ENCODE results near the gene FAM98B. TPM values are rescaled to one million over a fixed set of nuclear protein-coding genes. Genes with fewer than 3 reads are reported as not detected.
"Not testable (repeated sequence)": the region's sequence is repeated elsewhere in the genome, so short reads cannot be mapped to it uniquely, and the experiment has no call there.

Gene FAM98B
- total and polyA plus RNA-seq, 4 donors: 7.4 to 61.9 (median 48.4) TPM

DNA sequence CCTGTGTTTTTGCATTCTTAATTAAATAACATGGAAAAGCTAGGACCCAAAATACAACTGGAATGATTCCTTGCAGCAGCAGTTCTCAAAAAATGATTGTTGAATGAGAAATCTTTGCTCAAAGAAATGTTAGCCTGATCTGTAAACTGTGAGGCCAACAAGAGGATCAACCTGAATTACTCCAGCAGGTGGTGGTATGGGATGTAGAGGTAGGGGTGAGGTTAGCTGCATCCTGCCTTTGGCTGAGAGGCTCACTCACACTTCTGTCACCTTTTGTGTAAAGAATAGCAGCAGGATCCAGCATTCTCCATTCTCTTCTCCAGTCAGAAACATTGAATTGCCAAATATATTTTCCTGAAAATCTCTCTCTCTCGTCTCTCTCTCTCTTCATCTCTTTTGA is 26.5 kb upstream of the FAM98B start:
- Histone ChIP-seq H3K27me3 (ENCODE audit: control insufficient read depth, insufficient read depth, low read length) (no peaks in the 10 kb centered on the region), H3K9me3 (ENCODE audit: control insufficient read depth, insufficient read depth, low read length) (no peaks in the 10 kb centered on the region), H3K27ac (ENCODE audit: low read depth, low read length) (no peak overlapping the region), H3K36me3 (ENCODE audit: control insufficient read depth, insufficient read depth, low read length) (no peaks in the 10 kb centered on the region), H3K4me1 (ENCODE audit: control insufficient read depth, insufficient read depth, low read length) (no peaks in the 10 kb centered on the region), H3K4me3 (ENCODE audit: low read depth, low read length) (no peak overlapping the region)
- WGBS (ENCODE audit: insufficient coverage): 100% methylated on average over 1 of the region's 1 CpG
- no peak for DNase-seq (ENCODE audit: low read depth in 4 of 6, low spot score in 6 of 6)

DNA sequence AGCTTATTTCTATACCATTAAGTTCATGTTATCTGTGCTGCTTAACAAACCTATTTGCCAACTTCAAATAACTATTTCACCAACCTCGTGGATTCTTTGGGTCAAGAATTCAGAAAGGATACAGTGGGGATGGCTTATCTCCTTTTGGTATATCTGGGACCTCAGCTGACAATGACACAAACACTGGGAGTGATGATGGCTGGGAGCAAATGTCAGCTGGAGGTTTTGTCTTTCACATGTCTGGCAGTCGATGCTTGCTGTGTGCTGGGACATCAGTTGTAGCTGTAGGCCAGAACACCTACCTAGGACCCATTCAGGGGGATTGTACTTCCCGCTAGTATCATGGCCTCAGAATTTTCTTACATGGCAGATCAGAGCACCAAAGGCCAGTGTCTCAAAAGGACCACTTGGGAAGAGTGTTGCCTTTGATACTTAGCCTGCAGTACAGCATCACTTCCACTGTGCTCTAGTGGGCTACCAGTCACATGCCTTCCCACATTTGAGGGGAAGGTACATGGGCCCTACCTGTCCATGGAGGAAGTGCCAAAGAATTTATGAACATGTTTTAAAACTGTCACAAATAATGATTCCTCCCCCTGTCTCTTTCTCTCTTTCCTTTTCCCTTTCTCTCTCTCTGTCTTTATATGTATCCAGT is 23.7 kb upstream of the FAM98B start:
- Histone ChIP-seq H3K9me3 (ENCODE audit: control insufficient read depth, insufficient read depth, low read length) (no peaks in the 10 kb centered on the region), H3K4me3 (ENCODE audit: low read depth, low read length) (no peak overlapping the region), H3K36me3 (ENCODE audit: control insufficient read depth, insufficient read depth, low read length) (no peaks in the 10 kb centered on the region), H3K4me1 (ENCODE audit: control insufficient read depth, insufficient read depth, low read length) (no peaks in the 10 kb centered on the region), H3K27ac (ENCODE audit: low read depth, low read length) (no peak overlapping the region), H3K27me3 (ENCODE audit: control insufficient read depth, insufficient read depth, low read length) (no peaks in the 10 kb centered on the region)
- WGBS (ENCODE audit: insufficient coverage): 80% methylated on average over 2 of the region's 3 CpGs
- DNase-seq (ENCODE audit: low read depth in 4 of 6, low spot score in 6 of 6): no peak

DNA sequence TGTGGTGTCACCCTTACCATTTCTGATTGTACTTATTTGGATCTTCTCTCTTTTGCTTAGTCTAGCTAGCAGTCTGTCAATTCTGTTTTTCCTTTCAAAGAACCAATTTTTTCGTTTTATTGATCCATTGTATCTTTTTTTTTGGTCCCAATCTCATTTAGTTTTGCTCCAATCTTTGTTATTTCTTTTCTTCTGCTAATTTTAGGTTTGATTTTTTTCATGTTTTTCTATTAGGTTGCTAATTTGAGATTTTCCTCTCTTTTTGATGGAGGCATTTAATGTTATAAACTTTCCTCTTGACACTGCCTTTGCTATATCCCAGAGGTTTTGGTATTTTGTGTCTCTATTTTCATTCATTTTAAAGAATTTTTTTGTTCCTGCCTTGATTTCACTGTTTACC is 16.9 kb upstream of the FAM98B start:
- no peak overlapping the region for H3K27ac ChIP-seq (ENCODE audit: low read depth, low read length)
- H3K9me3 ChIP-seq (ENCODE audit: control insufficient read depth, insufficient read depth, low read length): no peaks in the 10 kb centered on the region
- no peak for DNase-seq (ENCODE audit: low read depth in 4 of 6, low spot score in 6 of 6)
- H3K4me1 ChIP-seq (ENCODE audit: control insufficient read depth, insufficient read depth, low read length): peaks cover 4% of the 10 kb centered on the region
- WGBS (ENCODE audit: insufficient coverage): no CpG with 5 or more reads among the region's 1 CpG
- H3K36me3 ChIP-seq (ENCODE audit: control insufficient read depth, insufficient read depth, low read length): no peaks in the 10 kb centered on the region
- H3K27me3 ChIP-seq (ENCODE audit: control insufficient read depth, insufficient read depth, low read length): no peaks in the 10 kb centered on the region
- H3K4me3 ChIP-seq (ENCODE audit: low read depth, low read length): no peak overlapping the region

DNA sequence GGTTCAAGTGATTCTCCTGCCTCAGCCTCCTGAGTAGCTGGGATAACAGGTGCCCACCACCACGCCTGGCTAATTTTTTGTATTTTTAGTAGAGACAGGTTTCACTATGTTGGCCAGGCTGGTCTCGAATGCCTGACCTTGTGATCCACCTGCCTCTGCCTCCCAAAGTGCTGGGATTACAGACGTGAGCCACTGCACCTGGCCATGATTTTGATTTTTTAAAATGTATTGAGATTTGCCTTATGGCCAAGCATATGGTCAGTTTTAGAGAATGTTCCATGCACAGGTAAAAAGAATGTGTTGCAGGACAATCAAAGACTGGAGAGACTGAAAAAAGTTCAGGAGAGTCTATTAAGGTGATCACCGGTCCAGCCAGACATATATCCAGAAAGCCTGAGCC is 16.3 kb upstream of the FAM98B start:
- not testable (repeated sequence) for DNase-seq (ENCODE audit: low read depth in 4 of 6, low spot score in 6 of 6); H3K4me3 ChIP-seq (ENCODE audit: low read depth, low read length); H3K27me3 ChIP-seq (ENCODE audit: control insufficient read depth, insufficient read depth, low read length); H3K9me3 ChIP-seq (ENCODE audit: control insufficient read depth, insufficient read depth, low read length); H3K27ac ChIP-seq (ENCODE audit: low read depth, low read length); H3K36me3 ChIP-seq (ENCODE audit: control insufficient read depth, insufficient read depth, low read length); H3K4me1 ChIP-seq (ENCODE audit: control insufficient read depth, insufficient read depth, low read length)
- 90% methylated on average over 3 of the region's 4 CpGs for whole genome bisulfite sequencing (ENCODE audit: insufficient coverage)

DNA sequence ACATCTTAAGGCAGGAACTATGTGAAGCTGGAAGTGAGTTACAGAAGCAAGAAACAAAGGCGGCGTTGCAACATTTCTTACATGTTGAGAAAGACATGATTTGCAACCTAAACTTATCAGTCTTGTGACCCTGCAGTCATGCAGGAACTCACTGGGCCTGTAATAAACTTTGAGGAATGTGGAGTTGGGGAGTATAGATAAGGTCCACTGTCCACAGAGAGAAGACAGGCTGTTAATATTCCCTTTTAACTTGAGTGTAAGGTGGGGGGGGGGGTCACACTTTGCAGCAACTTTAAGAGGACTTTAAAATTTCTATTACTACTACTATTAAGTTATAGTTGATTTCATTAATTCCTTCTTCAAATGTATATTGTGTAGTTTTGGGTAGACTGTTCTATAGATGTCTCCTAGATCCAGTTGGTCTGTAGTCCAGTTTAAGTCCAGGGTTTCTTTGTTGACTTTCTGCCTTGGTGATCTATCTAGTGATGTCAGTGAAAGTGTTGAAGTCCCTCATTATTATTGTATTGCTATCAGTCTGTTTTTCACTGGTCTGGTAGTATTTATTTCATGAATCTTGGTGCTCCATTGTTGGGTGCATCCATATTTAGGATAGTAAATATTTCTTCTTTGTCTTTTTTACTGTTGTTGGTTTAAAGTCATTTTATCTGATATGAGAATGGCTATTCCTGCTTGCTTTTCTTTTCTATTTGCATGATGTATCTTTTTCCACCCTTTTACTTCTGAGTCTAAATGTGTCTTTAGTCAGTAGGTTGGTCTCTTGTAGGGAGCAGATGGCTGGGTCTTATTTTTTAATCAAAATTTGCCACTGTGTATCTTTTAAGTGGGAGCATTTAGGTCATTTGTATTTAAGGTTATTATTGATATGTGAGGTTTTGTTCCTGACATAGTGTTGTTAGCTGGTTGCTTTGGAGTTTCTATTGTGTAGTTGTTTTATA is 15.6 kb upstream of the FAM98B start:
- Histone ChIP-seq H3K36me3 (ENCODE audit: control insufficient read depth, insufficient read depth, low read length) (no peaks in the 10 kb centered on the region), H3K27me3 (ENCODE audit: control insufficient read depth, insufficient read depth, low read length) (no peaks in the 10 kb centered on the region), H3K27ac (ENCODE audit: low read depth, low read length) (no peak overlapping the region), H3K9me3 (ENCODE audit: control insufficient read depth, insufficient read depth, low read length) (no peaks in the 10 kb centered on the region), H3K4me3 (ENCODE audit: low read depth, low read length) (no peak overlapping the region), H3K4me1 (ENCODE audit: control insufficient read depth, insufficient read depth, low read length) (peaks cover 4% of the 10 kb centered on the region)
- no CpG with 5 or more reads among the region's 2 CpGs for WGBS (ENCODE audit: insufficient coverage)
- no peak for DNase-seq (ENCODE audit: low read depth in 4 of 6, low spot score in 6 of 6)

DNA sequence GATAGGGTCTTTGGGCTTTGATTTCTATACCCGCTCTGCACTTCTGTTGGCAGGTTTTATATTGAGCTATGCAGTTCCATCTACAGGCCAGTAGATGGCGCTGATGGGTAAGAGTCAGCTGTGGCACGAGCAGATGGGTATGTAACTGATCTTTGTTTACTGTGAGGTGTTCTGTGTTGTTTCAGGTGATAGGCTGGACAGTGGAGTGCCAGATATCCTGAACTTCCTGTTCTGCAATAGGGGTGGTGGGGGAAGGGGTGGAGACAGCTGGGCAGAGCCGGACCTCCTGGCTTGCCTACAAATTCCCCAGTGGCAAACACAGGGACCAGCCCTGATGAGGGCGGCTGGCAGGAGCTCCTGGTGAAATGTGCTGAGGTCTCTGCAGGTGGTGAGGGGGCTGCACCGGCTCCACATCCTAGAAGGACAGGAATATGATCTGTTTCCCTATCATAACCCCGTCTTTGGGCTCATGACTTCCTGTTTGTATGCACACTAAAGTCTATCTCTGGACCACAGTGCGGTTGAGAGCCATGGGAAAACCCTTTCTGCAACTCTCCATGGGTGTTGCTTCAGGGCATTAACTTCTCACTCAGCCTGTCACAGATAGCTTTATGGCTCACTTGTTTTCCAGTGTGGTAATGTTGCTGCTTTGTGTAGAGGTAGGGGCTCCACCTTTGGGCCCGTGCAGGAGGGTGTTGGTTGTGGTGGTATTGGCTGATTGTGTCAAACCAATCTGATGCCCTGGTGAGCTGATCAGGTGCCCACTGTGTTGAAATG is 13.4 kb upstream of the FAM98B start:
- no peaks in the 10 kb centered on the region for H3K27me3 ChIP-seq (ENCODE audit: control insufficient read depth, insufficient read depth, low read length)
- H3K4me3 ChIP-seq (ENCODE audit: low read depth, low read length): no peak overlapping the region
- no peaks in the 10 kb centered on the region for H3K36me3 ChIP-seq (ENCODE audit: control insufficient read depth, insufficient read depth, low read length)
- H3K9me3 ChIP-seq (ENCODE audit: control insufficient read depth, insufficient read depth, low read length): no peaks in the 10 kb centered on the region
- H3K4me1 ChIP-seq (ENCODE audit: control insufficient read depth, insufficient read depth, low read length): peaks cover 4% of the 10 kb centered on the region
- 31% methylated on average over 5 of the region's 9 CpGs for WGBS (ENCODE audit: insufficient coverage)
- no peak overlapping the region for H3K27ac ChIP-seq (ENCODE audit: low read depth, low read length)
- peak in 4 of 6 donors; percentile 22 to 75 (median 52) for DNase-seq (ENCODE audit: low read depth in 4 of 6, low spot score in 6 of 6)

DNA sequence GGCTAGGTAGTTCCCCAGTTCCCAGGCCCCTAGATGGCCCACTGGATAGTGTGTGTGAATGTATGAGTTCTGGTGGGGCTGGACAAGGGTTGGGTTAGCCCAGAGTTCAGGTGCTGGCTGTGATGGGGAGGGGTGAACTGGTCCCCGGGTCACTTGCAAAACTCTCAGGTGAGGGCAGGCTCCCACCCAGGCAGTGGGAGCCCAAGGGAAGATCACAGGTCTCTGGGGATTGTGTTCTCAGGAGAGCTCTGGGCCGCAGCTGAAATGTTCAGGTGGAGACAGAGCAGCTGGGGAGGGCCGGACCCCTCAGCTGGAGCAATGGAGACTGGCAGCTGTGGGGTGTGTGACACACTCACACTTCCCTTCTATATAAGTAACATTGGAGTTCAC is 12.8 kb upstream of the FAM98B start:
- Histone ChIP-seq H3K9me3 (ENCODE audit: control insufficient read depth, insufficient read depth, low read length) (no peaks in the 10 kb centered on the region), H3K27ac (ENCODE audit: low read depth, low read length) (no peak overlapping the region), H3K27me3 (ENCODE audit: control insufficient read depth, insufficient read depth, low read length) (no peaks in the 10 kb centered on the region), H3K36me3 (ENCODE audit: control insufficient read depth, insufficient read depth, low read length) (no peaks in the 10 kb centered on the region), H3K4me3 (ENCODE audit: low read depth, low read length) (no peak overlapping the region), H3K4me1 (ENCODE audit: control insufficient read depth, insufficient read depth, low read length) (peaks cover 4% of the 10 kb centered on the region)
- 83% methylated on average over 1 of the region's 3 CpGs for WGBS (ENCODE audit: insufficient coverage)
- no peak for DNase-seq (ENCODE audit: low read depth in 4 of 6, low spot score in 6 of 6)

DNA sequence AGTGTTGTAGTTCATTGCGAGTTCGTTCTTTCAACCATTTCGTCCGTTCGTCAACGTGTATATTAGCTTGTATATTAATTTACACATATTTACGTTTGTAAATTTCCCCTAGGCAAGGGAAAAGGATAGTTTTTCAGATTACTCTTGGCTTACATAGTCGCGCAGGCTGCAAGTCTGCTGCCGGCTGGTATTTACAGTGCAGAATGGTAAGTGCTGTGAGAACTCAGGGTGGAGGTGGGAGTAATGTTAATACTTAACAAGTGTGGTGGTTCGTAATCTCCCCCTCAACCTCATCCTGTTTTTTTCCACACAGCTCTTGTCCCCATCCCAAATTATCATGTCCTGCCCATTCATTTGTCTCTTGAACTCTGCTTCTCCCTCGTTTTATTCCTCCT is 766 bp downstream of the FAM98B start:
- Histone ChIP-seq H3K27me3 (ENCODE audit: control insufficient read depth, insufficient read depth, low read length) (no peaks in the 10 kb centered on the region), H3K9me3 (ENCODE audit: control insufficient read depth, insufficient read depth, low read length) (no peaks in the 10 kb centered on the region), H3K36me3 (ENCODE audit: control insufficient read depth, insufficient read depth, low read length) (peaks cover 2% of the 10 kb centered on the region), H3K4me3 (ENCODE audit: low read depth, low read length) (peak overlapping the region; percentile 63), H3K4me1 (ENCODE audit: control insufficient read depth, insufficient read depth, low read length) (peaks cover 3% of the 10 kb centered on the region), H3K27ac (ENCODE audit: low read depth, low read length) (peak overlapping the region; percentile 96)
- WGBS (ENCODE audit: insufficient coverage): no CpG with 5 or more reads among the region's 12 CpGs
- DNase-seq (ENCODE audit: low read depth in 4 of 6, low spot score in 6 of 6): no peak

DNA sequence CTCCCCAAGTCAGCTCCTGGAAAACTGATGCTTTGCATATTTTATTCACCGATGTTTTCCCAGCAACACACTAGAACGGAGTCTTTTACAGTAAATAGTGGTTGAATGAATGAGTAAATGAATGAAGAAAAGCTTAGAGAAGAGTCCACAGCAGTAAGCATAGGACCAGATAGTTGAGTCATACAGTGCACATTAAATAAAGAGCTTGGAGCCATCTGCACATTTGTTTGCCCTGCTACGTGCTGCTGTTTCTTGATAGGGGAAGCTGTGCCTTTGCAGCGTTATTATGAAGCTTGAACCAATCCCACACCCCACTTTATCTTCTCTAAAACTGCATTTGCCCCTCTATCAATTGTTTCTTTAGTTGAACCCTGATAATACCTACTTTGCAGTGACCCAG is 1.2 kb downstream of the FAM98B start:
- Histone ChIP-seq H3K4me3 (ENCODE audit: low read depth, low read length) (peak overlapping the region; percentile 63), H3K27ac (ENCODE audit: low read depth, low read length) (peak overlapping the region; percentile 96), H3K4me1 (ENCODE audit: control insufficient read depth, insufficient read depth, low read length) (peaks cover 3% of the 10 kb centered on the region), H3K9me3 (ENCODE audit: control insufficient read depth, insufficient read depth, low read length) (no peaks in the 10 kb centered on the region), H3K27me3 (ENCODE audit: control insufficient read depth, insufficient read depth, low read length) (no peaks in the 10 kb centered on the region), H3K36me3 (ENCODE audit: control insufficient read depth, insufficient read depth, low read length) (peaks cover 2% of the 10 kb centered on the region)
- WGBS (ENCODE audit: insufficient coverage): no CpG with 5 or more reads among the region's 4 CpGs
- peak in 3 of 6 donors; percentile 5 to 25 (median 16) for DNase-seq (ENCODE audit: low read depth in 4 of 6, low spot score in 6 of 6)
